Prostate gland (tissue), 2 donors: Measurements from ENCODE around the gene SRGAP1.

Experiments used
- CTCF ChIP-seq, 4 experiments: fragments of 200-600 bp in 2 of 4; fragments of 450-650 bp in 2 of 4; sonication (generic) in 2 of 4; IDR thresholded peaks; 1 replicate in 3 of 4; 2 replicates in 1 of 4; pipeline ENCODE4 v1.5.1; 2016 to 2019; ENCODE audit warnings: antibody characterized with exemption in 4 of 4, mild to moderate bottlenecking in 2 of 4, moderate library complexity in 2 of 4
- POLR2AphosphoS5 ChIP-seq: sonication (generic); formaldehyde crosslinking; IDR thresholded peaks from one replicate; pipeline ENCODE4 v1.6.1; 2017; ENCODE audit warnings: antibody characterized with exemption

GRCh38 chr12:63917864-63918799 is 73.6 kb downstream of the SRGAP1 start:
- TF ChIP-seq CTCF (IDR thresholded peaks at IDR 0.05) (no peak), POLR2AphosphoS5 (no peak)
